ENCODE data around the gene PTPRN2.

PTPRN2 gene

GRCh38 chr7:157822688-157823031 is 765.0 kb downstream of the PTPRN2 start:
- TF ChIP-seq CTCF (IDR thresholded peaks at IDR 0.05; ENCODE audit: low read depth, low read length, missing control alignments) = no peak
- DNase-seq (ENCODE audit: low read depth) = no peak
- no peak overlapping the region for H3K4me3 ChIP-seq (ENCODE audit: low read depth, low read length)
- in situ Hi-C loops (cut with HindIII; ENCODE audit: low sequenced_read_pairs) = loop anchor here (5.0 kb wide), 1 partner anchor 50 kb away; no protein-coding TSS in a partner anchor

- no peak for TF ChIP-seq CTCF (IDR thresholded peaks at IDR 0.05; ENCODE audit: low read depth, low read length, missing control alignments)
- DNase-seq (ENCODE audit: low read depth) = no peak
- in situ Hi-C loops (cut with HindIII; ENCODE audit: low sequenced_read_pairs) = loop anchor here (5.0 kb wide), 1 partner anchor 50 kb away; no protein-coding TSS in a partner anchor
- no peak overlapping the region for H3K4me3 ChIP-seq (ENCODE audit: low read depth, low read length)
These were observed 765.5 kb downstream of the PTPRN2 start for GRCh38 chr7:157821959-157822687.

- TF ChIP-seq CTCF (IDR thresholded peaks at IDR 0.05; ENCODE audit: low read depth, low read length, missing control alignments) = no peak
- no peak overlapping the region for H3K4me3 ChIP-seq (ENCODE audit: low read depth, low read length)
- in situ Hi-C loops (cut with HindIII; ENCODE audit: low sequenced_read_pairs) = loop anchor here (5.0 kb wide), 1 partner anchor 52 kb away; no protein-coding TSS in a partner anchor
- DNase-seq (ENCODE audit: low read depth) = no peak
These were observed 766.8 kb downstream of the PTPRN2 start for GRCh38 chr7:157820796-157821195.

GRCh38 chr7:157819455-157819807 is 768.2 kb downstream of the PTPRN2 start:
- TF ChIP-seq CTCF (IDR thresholded peaks at IDR 0.05; ENCODE audit: low read depth, low read length, missing control alignments) = no peak
- DNase-seq (ENCODE audit: low read depth) = no peak
- in situ Hi-C loops (cut with HindIII; ENCODE audit: low sequenced_read_pairs) = no loop called here
- no peak overlapping the region for H3K4me3 ChIP-seq (ENCODE audit: low read depth, low read length)

GRCh38 chr7:157818701-157819454 is 768.7 kb downstream of the PTPRN2 start:
- in situ Hi-C loops (cut with HindIII; ENCODE audit: low sequenced_read_pairs) = no loop called here
- H3K4me3 ChIP-seq (ENCODE audit: low read depth, low read length) = no peak overlapping the region
- TF ChIP-seq CTCF (IDR thresholded peaks at IDR 0.05; ENCODE audit: low read depth, low read length, missing control alignments) = no peak
- DNase-seq (ENCODE audit: low read depth) = no peak

GRCh38 chr7:157817944-157818700 is 769.5 kb downstream of the PTPRN2 start:
- in situ Hi-C loops (cut with HindIII; ENCODE audit: low sequenced_read_pairs) = no loop called here
- no peak overlapping the region for H3K4me3 ChIP-seq (ENCODE audit: low read depth, low read length)
- DNase-seq (ENCODE audit: low read depth) = no peak
- no peak for TF ChIP-seq CTCF (IDR thresholded peaks at IDR 0.05; ENCODE audit: low read depth, low read length, missing control alignments)

Data from astrocyte of the cerebellum (primary cell).